Endodermal cell (in vitro differentiated cells): Measurements from ENCODE around the gene MAP1LC3A. TPM values are rescaled to one million over a fixed set of nuclear protein-coding genes. Genes with fewer than 3 reads are reported as not detected.

Experiments
- DNase-seq: peaks from one replicate; pipeline ENCODE4 v3.0.0-alpha.2; 2017
- H3K27ac ChIP-seq: 2 replicates; pipeline ENCODE4 v1.5.1; 2013; ENCODE audit warnings: mild to moderate bottlenecking, low read depth, low read length, moderate library complexity
- H3K27me3 ChIP-seq: 2 replicates; pipeline ENCODE4 v1.6.1; 2013; ENCODE audit warnings: mild to moderate bottlenecking, low read length, moderate library complexity; ENCODE audit not compliant: insufficient read depth, control insufficient read depth, poor library complexity, severe bottlenecking
- H3K36me3 ChIP-seq: 2 replicates; pipeline ENCODE4 v1.7.0; 2013; ENCODE audit warnings: mild to moderate bottlenecking, low read length, moderate library complexity; ENCODE audit not compliant: control insufficient read depth, insufficient read depth
- H3K4me1 ChIP-seq: one replicate; pipeline ENCODE4 v1.7.0; 2013; ENCODE audit warnings: low read length; ENCODE audit not compliant: control insufficient read depth, insufficient read depth
- H3K4me3 ChIP-seq: 2 replicates; pipeline ENCODE4 v1.5.1; 2013; ENCODE audit warnings: mild to moderate bottlenecking, low read length, moderate library complexity
- H3K9ac ChIP-seq: 2 replicates; pipeline ENCODE4 v1.6.1; 2013; ENCODE audit warnings: mild to moderate bottlenecking, low read length, moderate library complexity; ENCODE audit not compliant: poor library complexity, severe bottlenecking; ENCODE audit errors: extremely low read depth
- H3K9me3 ChIP-seq: 2 replicates; pipeline ENCODE4 v1.6.1; 2013; ENCODE audit warnings: mild to moderate bottlenecking, low read length, moderate library complexity; ENCODE audit not compliant: control insufficient read depth
- H3K27ac Mint-ChIP-seq: 2 replicates; pipeline ENCODE4 v1.8.0; 2020; ENCODE audit warnings: mixed read lengths
- H3K27me3 Mint-ChIP-seq: 2 replicates; pipeline ENCODE4 v1.8.0; 2021; ENCODE audit warnings: mild to moderate bottlenecking, mixed read lengths; ENCODE audit not compliant: insufficient read depth
- H3K36me3 Mint-ChIP-seq: 2 replicates; pipeline ENCODE4 v1.8.0; 2020; ENCODE audit warnings: low read depth, mixed read lengths
- H3K4me1 Mint-ChIP-seq: 2 replicates; pipeline ENCODE4 v1.8.0; 2020; ENCODE audit warnings: mixed read lengths
- H3K4me3 Mint-ChIP-seq: 2 replicates; pipeline ENCODE4 v1.8.0; 2020; ENCODE audit warnings: mild to moderate bottlenecking, moderate library complexity, mixed read lengths
- H3K9me3 Mint-ChIP-seq: 2 replicates; pipeline ENCODE4 v1.8.0; 2020; ENCODE audit warnings: mild to moderate bottlenecking, mixed read lengths
- WGBS, 2 experiments: methylation state at CpG; one replicate each; pipeline versions ENCODE4 v1.1.5 to v1.1.7; 2013; ENCODE audit warnings: missing lambda C conversion rate in 2 of 2, mixed read lengths in 1 of 2; ENCODE audit not compliant: insufficient coverage in 1 of 2, insufficient read length in 1 of 2; 5-methylcytosine and 5-hydroxymethylcytosine counted together
- total RNA-seq, 2 donors: library from RNA; stranded (reverse); fragmentation: NEBNext Ultra II Directional in 1 of 2; extraction: Animal tissue kit (Norgen Biotek cat#: 25700) in 1 of 2; gene quantifications; 2 replicates in 1 of 2; 3 replicates in 1 of 2; pipeline ENCODE4 v1.2.1, GENCODE V29; 2021
- TF ChIP-seq, protein P1 (sequence below): fragments of 200-600 bp; sonication (generic); conservative IDR thresholded peaks from 2 replicates; pipeline ENCODE4 v1.5.0; 2021; ENCODE audit warnings: antibody characterized with exemption, mild to moderate bottlenecking

Gene MAP1LC3A
- total RNA-seq, 2 donors from 2014 or later, result 19.0 to 41.6 TPM

DNA sequence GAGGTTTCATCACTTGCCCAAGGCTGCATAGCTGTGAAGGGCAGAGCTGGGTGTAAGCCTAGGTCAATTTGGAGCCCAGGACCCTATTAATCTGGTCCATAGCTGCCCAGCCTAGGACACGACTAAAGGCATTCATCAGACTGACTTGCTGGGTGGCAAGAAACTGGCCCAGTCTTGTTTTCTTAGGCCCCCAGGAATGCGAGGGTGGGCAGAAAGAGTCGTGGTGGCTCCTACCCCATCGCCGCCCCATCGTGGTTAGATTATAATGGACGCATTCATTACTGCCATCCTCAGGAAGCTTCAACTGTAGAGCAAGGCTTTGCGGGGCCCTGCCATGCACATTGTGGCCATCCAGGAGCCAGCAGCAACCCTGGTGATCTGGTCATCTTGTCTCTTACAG, 26.2 kb upstream of the MAP1LC3A start:
- WGBS, 2 experiments, result 91 to 96% methylated on average over 8 of the region's 8 CpGs
- no peak overlapping the region for H3K4me3 Mint-ChIP-seq

DNA sequence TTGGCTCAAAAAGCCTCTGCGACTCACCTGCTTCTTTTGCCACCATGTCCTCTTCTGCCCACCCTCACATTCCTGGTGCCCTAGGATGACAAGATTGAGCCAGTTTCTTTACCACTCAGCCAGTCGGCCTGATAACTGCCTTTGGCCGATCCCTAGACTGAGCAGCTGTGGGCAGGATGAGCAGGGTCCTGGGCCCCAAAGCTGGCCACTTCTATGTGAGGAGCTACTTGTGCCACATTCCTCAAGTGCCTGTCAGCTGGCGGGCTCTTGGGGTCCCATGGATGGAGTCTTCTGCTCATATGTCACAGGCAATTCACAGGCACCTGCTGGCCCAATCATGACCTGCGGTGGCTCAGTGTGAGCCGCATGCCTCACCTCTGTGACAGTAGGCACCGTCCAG, 25.8 kb upstream of the MAP1LC3A start:
- H3K4me1 ChIP-seq, result no peaks in the 10 kb centered on the region
- no peak for DNase-seq
- no peaks in the 10 kb centered on the region for H3K9me3 Mint-ChIP-seq
- no peak overlapping the region for H3K4me3 ChIP-seq
- no peak overlapping the region for H3K9ac ChIP-seq
- no peak overlapping the region for H3K27ac ChIP-seq
- TF ChIP-seq, protein P1, sequence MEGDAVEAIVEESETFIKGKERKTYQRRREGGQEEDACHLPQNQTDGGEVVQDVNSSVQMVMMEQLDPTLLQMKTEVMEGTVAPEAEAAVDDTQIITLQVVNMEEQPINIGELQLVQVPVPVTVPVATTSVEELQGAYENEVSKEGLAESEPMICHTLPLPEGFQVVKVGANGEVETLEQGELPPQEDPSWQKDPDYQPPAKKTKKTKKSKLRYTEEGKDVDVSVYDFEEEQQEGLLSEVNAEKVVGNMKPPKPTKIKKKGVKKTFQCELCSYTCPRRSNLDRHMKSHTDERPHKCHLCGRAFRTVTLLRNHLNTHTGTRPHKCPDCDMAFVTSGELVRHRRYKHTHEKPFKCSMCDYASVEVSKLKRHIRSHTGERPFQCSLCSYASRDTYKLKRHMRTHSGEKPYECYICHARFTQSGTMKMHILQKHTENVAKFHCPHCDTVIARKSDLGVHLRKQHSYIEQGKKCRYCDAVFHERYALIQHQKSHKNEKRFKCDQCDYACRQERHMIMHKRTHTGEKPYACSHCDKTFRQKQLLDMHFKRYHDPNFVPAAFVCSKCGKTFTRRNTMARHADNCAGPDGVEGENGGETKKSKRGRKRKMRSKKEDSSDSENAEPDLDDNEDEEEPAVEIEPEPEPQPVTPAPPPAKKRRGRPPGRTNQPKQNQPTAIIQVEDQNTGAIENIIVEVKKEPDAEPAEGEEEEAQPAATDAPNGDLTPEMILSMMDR, result no peak
- 95% methylated on average over 6 to 7 of the region's 7 CpGs for WGBS, 2 experiments
- no peak overlapping the region for H3K4me3 Mint-ChIP-seq
- no peaks in the 10 kb centered on the region for H3K27me3 ChIP-seq
- H3K27ac Mint-ChIP-seq, result no peak overlapping the region
- peaks cover 83% of the 10 kb centered on the region for H3K36me3 ChIP-seq
- H3K4me1 Mint-ChIP-seq, result no peaks in the 10 kb centered on the region
- no peaks in the 10 kb centered on the region for H3K9me3 ChIP-seq
- H3K36me3 Mint-ChIP-seq, result peaks cover 81% of the 10 kb centered on the region
- H3K27me3 Mint-ChIP-seq, result no peaks in the 10 kb centered on the region

More for the DNA sequence above, 26.2 kb upstream of the MAP1LC3A start:
- Mint-ChIP-seq H3K36me3 (peaks cover 80% of the 10 kb centered on the region), H3K4me1 (no peaks in the 10 kb centered on the region), H3K27ac (no peak overlapping the region), H3K27me3 (no peaks in the 10 kb centered on the region), H3K9me3 (no peaks in the 10 kb centered on the region)
- Histone ChIP-seq H3K4me3 (no peak overlapping the region), H3K27ac (no peak overlapping the region), H3K9me3 (no peaks in the 10 kb centered on the region), H3K36me3 (peaks cover 83% of the 10 kb centered on the region), H3K4me1 (no peaks in the 10 kb centered on the region), H3K9ac (no peak overlapping the region), H3K27me3 (no peaks in the 10 kb centered on the region)
- no peak for DNase-seq
- TF ChIP-seq, protein P1, result no peak

DNA sequence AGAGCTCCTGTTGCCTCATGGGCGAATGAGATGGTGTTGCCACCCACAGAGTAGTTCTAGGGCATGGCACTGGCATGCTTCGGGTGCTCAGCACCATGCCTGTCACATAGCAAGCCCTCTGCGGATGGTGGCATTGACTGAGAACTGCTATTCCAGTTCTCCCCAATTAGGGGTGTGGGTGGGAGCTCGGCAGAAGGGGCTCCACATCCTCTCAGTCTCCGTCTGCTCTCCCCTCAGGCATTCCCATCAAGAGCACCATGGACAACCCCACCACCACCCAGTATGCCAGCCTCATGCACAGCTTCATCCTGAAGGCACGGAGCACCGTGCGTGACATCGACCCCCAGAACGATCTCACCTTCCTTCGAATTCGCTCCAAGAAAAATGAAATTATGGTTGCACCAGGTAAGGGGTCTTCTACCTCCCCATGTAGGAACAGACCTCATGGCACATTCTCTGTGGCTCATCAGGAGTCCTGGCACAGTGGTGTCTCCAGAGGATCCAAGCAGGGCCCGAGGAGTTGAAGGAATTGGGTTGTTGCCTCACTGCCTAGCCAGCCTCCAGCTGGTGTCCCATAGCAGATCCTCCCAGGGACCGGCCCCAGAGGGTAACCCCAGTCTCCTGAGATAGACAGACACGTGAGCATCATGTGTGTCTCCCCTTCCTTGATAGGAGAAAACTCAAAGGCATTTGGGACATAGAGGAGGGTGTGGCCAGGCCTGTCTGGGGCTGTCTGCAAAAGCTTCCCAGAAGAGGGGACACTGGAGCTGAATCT, 23.9 kb upstream of the MAP1LC3A start:
- Mint-ChIP-seq H3K4me3 (no peak overlapping the region), H3K9me3 (no peaks in the 10 kb centered on the region), H3K27me3 (no peaks in the 10 kb centered on the region), H3K36me3 (peaks cover 77% of the 10 kb centered on the region), H3K27ac (no peak overlapping the region), H3K4me1 (no peaks in the 10 kb centered on the region)
- WGBS, 2 experiments, result 94 to 96% methylated on average over 12 to 15 of the region's 15 CpGs
- no peaks in the 10 kb centered on the region for H3K4me1 ChIP-seq
- H3K9ac ChIP-seq, result no peak overlapping the region
- DNase-seq, result no peak
- TF ChIP-seq, protein P1, result no peak
- no peak overlapping the region for H3K27ac ChIP-seq
- H3K27me3 ChIP-seq, result no peaks in the 10 kb centered on the region
- no peaks in the 10 kb centered on the region for H3K9me3 ChIP-seq
- no peak overlapping the region for H3K4me3 ChIP-seq
- peaks cover 77% of the 10 kb centered on the region for H3K36me3 ChIP-seq
